Osteoblast (primary cell): ENCODE results near the gene OR5B12. TPM values are rescaled to one million over a fixed set of nuclear protein-coding genes. Genes with fewer than 3 reads are reported as not detected.

ENCODE experiments used
- DNase-seq: peaks from one replicate; pipeline ENCODE4 v3.0.0; 2011; ENCODE audit warnings: low spot score, mixed read lengths; ENCODE audit not compliant: insufficient read length; ENCODE audit errors: missing footprints
- H2AFZ ChIP-seq: 2 replicates; pipeline ENCODE4 v1.6.0; 2011; ENCODE audit warnings: mild to moderate bottlenecking, low read length
- H3K27ac ChIP-seq: 2 replicates; pipeline ENCODE4 v1.5.1; 2011; ENCODE audit warnings: mild to moderate bottlenecking, low read depth, low read length, moderate library complexity
- H3K27me3 ChIP-seq: 2 replicates; pipeline ENCODE4 v1.6.0; 2012; ENCODE audit warnings: mild to moderate bottlenecking, control low read depth, inconsistent platforms, low read length, moderate library complexity; ENCODE audit not compliant: insufficient read depth
- H3K36me3 ChIP-seq: 2 replicates; pipeline ENCODE4 v1.5.1; 2011; ENCODE audit warnings: mild to moderate bottlenecking, low read length, control low read depth, moderate library complexity; ENCODE audit not compliant: insufficient read depth
- H3K4me1 ChIP-seq: 2 replicates; pipeline ENCODE4 v1.5.1; 2011; ENCODE audit warnings: mild to moderate bottlenecking, low read length, control low read depth, moderate library complexity; ENCODE audit not compliant: insufficient read depth
- H3K4me2 ChIP-seq: 2 replicates; pipeline ENCODE4 v1.6.0; 2011; ENCODE audit warnings: mild to moderate bottlenecking, low read length; ENCODE audit not compliant: insufficient read depth
- H3K4me3 ChIP-seq: fragments of 200-600 bp; sonication (generic); 3 replicates; pipeline ENCODE4 v1.5.1; 2012; ENCODE audit warnings: mild to moderate bottlenecking, low read length, inconsistent platforms; ENCODE audit not compliant: insufficient read depth
- H3K79me2 ChIP-seq: 2 replicates; pipeline ENCODE4 v1.6.0; 2012; ENCODE audit warnings: mild to moderate bottlenecking, low read length, control low read depth, inconsistent platforms; ENCODE audit not compliant: insufficient read depth
- H3K9me3 ChIP-seq: 2 replicates; pipeline ENCODE4 v1.5.1; 2011; ENCODE audit warnings: low read depth, low read length, control low read depth
- H4K20me1 ChIP-seq: 2 replicates; pipeline ENCODE4 v1.6.0; 2012; ENCODE audit warnings: mild to moderate bottlenecking, low read length, control low read depth; ENCODE audit not compliant: insufficient read depth
- total RNA-seq: library from RNA; depleted of rRNA; stranded (reverse); fragments of >200 nt; gene quantifications from 2 replicates; pipeline ENCODE4 v1.2.3, GENCODE V29; 2012
- TF ChIP-seq, protein P1 (sequence below): IDR thresholded peaks from 2 replicates; pipeline ENCODE4 v1.5.1; 2011; ENCODE audit warnings: mild to moderate bottlenecking, low read depth, low read length, moderate library complexity; ENCODE audit errors: extremely low read depth

The OR5B12 gene
- total RNA-seq, 1 donor: not detected

DNA sequence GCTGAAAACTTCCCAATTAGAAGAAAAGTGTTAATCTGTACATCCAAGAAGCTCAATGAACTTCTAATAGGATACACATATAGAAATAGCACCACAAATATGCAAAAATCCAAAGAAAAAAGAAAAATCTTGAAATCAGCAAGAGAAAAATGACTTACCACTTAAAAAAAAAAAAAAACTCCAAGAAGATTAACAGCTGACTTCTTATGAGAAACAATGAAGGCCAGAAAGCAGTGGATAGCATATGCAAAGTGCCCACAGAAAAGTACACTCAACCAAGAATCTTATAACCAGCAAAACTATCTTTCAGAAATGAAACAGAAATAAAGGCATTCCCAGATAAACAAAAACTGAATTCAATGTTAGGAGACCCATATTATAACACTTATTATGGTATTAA is 29.9 kb upstream of the OR5B12 start:
- no peak overlapping the region for H3K4me3 ChIP-seq
- no peaks in the 10 kb centered on the region for H3K27me3 ChIP-seq
- H3K27ac ChIP-seq: no peak overlapping the region
- H2AFZ ChIP-seq: no peak overlapping the region
- no peaks in the 10 kb centered on the region for H3K36me3 ChIP-seq
- H3K4me1 ChIP-seq: no peaks in the 10 kb centered on the region
- TF ChIP-seq, protein P1, sequence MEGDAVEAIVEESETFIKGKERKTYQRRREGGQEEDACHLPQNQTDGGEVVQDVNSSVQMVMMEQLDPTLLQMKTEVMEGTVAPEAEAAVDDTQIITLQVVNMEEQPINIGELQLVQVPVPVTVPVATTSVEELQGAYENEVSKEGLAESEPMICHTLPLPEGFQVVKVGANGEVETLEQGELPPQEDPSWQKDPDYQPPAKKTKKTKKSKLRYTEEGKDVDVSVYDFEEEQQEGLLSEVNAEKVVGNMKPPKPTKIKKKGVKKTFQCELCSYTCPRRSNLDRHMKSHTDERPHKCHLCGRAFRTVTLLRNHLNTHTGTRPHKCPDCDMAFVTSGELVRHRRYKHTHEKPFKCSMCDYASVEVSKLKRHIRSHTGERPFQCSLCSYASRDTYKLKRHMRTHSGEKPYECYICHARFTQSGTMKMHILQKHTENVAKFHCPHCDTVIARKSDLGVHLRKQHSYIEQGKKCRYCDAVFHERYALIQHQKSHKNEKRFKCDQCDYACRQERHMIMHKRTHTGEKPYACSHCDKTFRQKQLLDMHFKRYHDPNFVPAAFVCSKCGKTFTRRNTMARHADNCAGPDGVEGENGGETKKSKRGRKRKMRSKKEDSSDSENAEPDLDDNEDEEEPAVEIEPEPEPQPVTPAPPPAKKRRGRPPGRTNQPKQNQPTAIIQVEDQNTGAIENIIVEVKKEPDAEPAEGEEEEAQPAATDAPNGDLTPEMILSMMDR: no peak
- H3K79me2 ChIP-seq: no peaks in the 10 kb centered on the region
- no peaks in the 10 kb centered on the region for H3K9me3 ChIP-seq
- no peak for DNase-seq
- no peaks in the 10 kb centered on the region for H4K20me1 ChIP-seq
- no peak overlapping the region for H3K4me2 ChIP-seq

- no peak overlapping the region for H2AFZ ChIP-seq
- no peaks in the 10 kb centered on the region for H3K9me3 ChIP-seq
- no peak overlapping the region for H3K4me3 ChIP-seq
- no peaks in the 10 kb centered on the region for H3K27me3 ChIP-seq
- H3K36me3 ChIP-seq: no peaks in the 10 kb centered on the region
- peak; percentile 3 for DNase-seq
- no peaks in the 10 kb centered on the region for H3K4me1 ChIP-seq
- TF ChIP-seq, protein P1: no peak
- no peak overlapping the region for H3K4me2 ChIP-seq
- no peak overlapping the region for H3K27ac ChIP-seq
- H4K20me1 ChIP-seq: no peaks in the 10 kb centered on the region
- no peaks in the 10 kb centered on the region for H3K79me2 ChIP-seq
Measured at GRCh38 chr11:58466293-58466692, 24.3 kb upstream of the OR5B12 start.

DNA sequence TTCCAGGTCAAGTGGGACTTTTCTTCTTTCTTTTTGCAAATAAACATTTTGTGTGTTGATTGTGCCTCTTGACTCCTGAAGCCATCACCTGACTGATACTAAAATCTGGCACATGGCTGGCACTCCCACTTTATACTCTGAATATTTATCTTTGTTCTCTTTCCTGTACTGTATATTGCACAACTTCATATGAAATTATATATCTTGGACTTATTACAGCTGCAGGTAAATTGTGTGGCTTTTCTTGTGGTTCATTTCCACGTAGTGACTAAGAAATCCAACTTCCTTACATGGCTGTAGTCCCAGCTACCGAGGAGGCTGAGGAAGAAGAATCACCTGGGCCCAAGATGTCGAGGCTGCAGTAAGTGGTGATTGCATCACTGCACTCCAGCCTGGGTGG is 23.7 kb upstream of the OR5B12 start:
- TF ChIP-seq, protein P1: no peak
- no peaks in the 10 kb centered on the region for H3K4me1 ChIP-seq
- no peak overlapping the region for H3K27ac ChIP-seq
- no peak overlapping the region for H3K4me2 ChIP-seq
- no peaks in the 10 kb centered on the region for H3K9me3 ChIP-seq
- H3K36me3 ChIP-seq: no peaks in the 10 kb centered on the region
- H3K79me2 ChIP-seq: no peaks in the 10 kb centered on the region
- no peak for DNase-seq
- no peak overlapping the region for H3K4me3 ChIP-seq
- no peaks in the 10 kb centered on the region for H4K20me1 ChIP-seq
- H3K27me3 ChIP-seq: no peaks in the 10 kb centered on the region
- H2AFZ ChIP-seq: no peak overlapping the region

DNA sequence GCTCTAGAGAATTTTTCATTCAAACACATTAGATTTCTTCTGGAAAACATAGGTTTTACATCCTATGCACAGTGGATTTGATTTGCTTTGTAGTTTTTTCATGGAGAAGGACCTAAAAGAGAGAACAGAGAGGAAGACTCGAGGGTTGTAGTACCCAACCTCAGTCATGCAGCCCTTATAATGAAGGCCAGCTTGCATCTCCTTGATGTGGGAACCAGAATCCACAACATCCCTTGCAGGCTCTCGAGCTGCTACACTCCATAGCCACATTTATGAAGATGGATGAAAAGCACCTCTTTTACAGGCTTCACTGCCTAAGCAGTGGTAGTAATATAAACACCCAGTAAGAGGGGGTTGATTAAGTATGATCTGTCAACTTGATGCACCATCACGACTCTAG is 9.5 kb upstream of the OR5B12 start:
- H3K9me3 ChIP-seq: no peaks in the 10 kb centered on the region
- H3K27ac ChIP-seq: no peak overlapping the region
- H3K4me1 ChIP-seq: no peaks in the 10 kb centered on the region
- TF ChIP-seq, protein P1: no peak
- no peaks in the 10 kb centered on the region for H3K79me2 ChIP-seq
- no peaks in the 10 kb centered on the region for H4K20me1 ChIP-seq
- H2AFZ ChIP-seq: no peak overlapping the region
- H3K36me3 ChIP-seq: no peaks in the 10 kb centered on the region
- no peak overlapping the region for H3K4me3 ChIP-seq
- H3K27me3 ChIP-seq: no peaks in the 10 kb centered on the region
- H3K4me2 ChIP-seq: no peak overlapping the region
- DNase-seq: no peak
